Vagina (tissue), 2 donors: Measurements from ENCODE around the gene FLVCR1.

ENCODE experiments used
- POLR2A ChIP-seq, 2 donors: fragments of 450-650 bp; IDR thresholded peaks; one replicate each; pipeline ENCODE4 v1.6.1; 2017; ENCODE audit warnings: antibody characterized with exemption in 2 of 2, mild to moderate bottlenecking in 2 of 2, moderate library complexity in 2 of 2
- POLR2AphosphoS5 ChIP-seq, 2 donors: sonication (generic); formaldehyde crosslinking; IDR thresholded peaks; one replicate each; pipeline ENCODE4 v1.9.0; 2017; ENCODE audit warnings: antibody characterized with exemption in 2 of 2, mild to moderate bottlenecking in 2 of 2, low read depth in 1 of 2; ENCODE audit not compliant: insufficient read depth in 1 of 2
- TF ChIP-seq, protein P1 (sequence below), 3 experiments: fragments of 450-650 bp in 2 of 3; fragments of 200-600 bp in 1 of 3; sonication (generic) in 1 of 3; IDR thresholded peaks; one replicate each; pipeline ENCODE4 v1.5.1; 2017 to 2019; ENCODE audit warnings: antibody characterized with exemption in 3 of 3, mild to moderate bottlenecking in 2 of 3, moderate library complexity in 2 of 3

DNA sequence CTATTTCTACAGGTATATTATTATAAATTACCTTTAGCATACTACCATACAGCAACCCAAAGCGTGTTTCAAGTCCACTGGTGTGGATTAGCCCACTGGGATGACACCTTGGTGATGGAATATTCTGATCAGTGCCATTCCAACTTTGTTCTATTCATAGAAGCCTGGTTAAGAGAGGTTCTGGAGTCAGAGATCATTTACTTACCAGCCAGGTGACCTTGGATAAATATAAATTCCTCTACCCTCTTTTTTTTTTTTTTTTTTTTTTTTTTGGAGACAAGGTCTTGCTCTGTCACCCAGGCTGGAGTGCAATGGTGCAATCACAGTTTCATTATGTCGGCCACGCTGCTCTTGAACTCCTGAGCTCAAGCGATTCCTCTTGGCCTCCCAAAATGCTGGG, 10.5 kb upstream of the FLVCR1 start, which contains the start of gene SPATA45:
- TF ChIP-seq, protein P1, sequence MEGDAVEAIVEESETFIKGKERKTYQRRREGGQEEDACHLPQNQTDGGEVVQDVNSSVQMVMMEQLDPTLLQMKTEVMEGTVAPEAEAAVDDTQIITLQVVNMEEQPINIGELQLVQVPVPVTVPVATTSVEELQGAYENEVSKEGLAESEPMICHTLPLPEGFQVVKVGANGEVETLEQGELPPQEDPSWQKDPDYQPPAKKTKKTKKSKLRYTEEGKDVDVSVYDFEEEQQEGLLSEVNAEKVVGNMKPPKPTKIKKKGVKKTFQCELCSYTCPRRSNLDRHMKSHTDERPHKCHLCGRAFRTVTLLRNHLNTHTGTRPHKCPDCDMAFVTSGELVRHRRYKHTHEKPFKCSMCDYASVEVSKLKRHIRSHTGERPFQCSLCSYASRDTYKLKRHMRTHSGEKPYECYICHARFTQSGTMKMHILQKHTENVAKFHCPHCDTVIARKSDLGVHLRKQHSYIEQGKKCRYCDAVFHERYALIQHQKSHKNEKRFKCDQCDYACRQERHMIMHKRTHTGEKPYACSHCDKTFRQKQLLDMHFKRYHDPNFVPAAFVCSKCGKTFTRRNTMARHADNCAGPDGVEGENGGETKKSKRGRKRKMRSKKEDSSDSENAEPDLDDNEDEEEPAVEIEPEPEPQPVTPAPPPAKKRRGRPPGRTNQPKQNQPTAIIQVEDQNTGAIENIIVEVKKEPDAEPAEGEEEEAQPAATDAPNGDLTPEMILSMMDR (IDR thresholded peaks at IDR 0.05): no peak
- no peak for TF ChIP-seq POLR2A (IDR thresholded peaks at IDR 0.05)
- TF ChIP-seq POLR2AphosphoS5 (IDR thresholded peaks at IDR 0.05; ENCODE audit: insufficient read depth in 1 of 2, low read depth in 1 of 2): no peak
